Mammary epithelial cell (primary cell): ENCODE data around the gene PCDHGB5.

Experiments used
- EZH2 ChIP-seq: IDR thresholded peaks from 2 replicates; pipeline ENCODE4 v1.6.1; 2012; ENCODE audit warnings: low read length, inconsistent platforms, borderline replicate concordance
- TF ChIP-seq, protein P1 (sequence below), 2 donors: IDR thresholded peaks in 1 of 2; conservative IDR thresholded peaks in 1 of 2; 2 replicates each; pipeline ENCODE4 v1.5.1; 2011 to 2012; ENCODE audit warnings: inconsistent platforms in 2 of 2, low read length in 2 of 2, mild to moderate bottlenecking in 2 of 2, control low read depth in 1 of 2, low read depth in 1 of 2; ENCODE audit not compliant: insufficient read depth in 1 of 2; ENCODE audit errors: extremely low read depth in 1 of 2

DNA sequence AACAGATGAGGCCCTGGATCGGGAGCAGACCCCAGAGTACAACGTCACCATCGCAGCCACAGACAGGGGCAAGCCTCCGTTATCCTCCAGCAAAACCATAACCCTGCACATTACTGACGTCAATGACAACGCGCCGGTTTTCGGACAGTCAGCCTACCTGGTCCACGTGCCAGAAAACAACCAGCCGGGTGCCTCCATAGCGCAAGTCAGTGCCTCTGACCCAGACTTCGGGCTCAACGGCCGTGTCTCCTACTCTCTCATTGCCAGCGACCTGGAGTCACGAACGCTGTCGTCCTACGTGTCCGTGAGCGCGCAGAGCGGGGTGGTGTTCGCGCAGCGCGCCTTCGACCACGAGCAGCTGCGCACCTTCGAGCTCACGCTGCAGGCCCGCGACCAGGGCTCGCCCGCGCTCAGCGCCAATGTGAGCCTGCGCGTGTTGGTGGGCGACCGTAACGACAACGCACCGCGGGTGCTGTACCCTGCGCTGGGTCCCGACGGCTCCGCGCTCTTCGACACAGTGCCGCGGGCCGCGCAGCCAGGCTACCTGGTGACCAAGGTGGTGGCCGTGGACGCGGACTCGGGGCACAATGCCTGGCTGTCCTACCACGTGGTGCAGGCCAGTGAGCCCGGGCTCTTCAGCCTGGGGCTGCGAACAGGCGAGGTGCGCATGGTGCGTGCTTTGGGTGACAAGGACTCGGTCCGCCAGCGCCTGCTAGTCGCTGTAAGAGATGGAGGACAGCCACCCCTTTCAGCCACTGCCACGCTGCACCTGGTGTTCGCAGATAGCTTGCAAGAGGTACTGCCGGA is 21.5 kb downstream of the PCDHGB5 start:
- TF ChIP-seq, protein P1, sequence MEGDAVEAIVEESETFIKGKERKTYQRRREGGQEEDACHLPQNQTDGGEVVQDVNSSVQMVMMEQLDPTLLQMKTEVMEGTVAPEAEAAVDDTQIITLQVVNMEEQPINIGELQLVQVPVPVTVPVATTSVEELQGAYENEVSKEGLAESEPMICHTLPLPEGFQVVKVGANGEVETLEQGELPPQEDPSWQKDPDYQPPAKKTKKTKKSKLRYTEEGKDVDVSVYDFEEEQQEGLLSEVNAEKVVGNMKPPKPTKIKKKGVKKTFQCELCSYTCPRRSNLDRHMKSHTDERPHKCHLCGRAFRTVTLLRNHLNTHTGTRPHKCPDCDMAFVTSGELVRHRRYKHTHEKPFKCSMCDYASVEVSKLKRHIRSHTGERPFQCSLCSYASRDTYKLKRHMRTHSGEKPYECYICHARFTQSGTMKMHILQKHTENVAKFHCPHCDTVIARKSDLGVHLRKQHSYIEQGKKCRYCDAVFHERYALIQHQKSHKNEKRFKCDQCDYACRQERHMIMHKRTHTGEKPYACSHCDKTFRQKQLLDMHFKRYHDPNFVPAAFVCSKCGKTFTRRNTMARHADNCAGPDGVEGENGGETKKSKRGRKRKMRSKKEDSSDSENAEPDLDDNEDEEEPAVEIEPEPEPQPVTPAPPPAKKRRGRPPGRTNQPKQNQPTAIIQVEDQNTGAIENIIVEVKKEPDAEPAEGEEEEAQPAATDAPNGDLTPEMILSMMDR (conservative IDR thresholded peaks at IDR 0.05 in 1 of 2, IDR thresholded peaks at IDR 0.05 in 1 of 2; ENCODE audit: extremely low read depth in 1 of 2, insufficient read depth in 1 of 2, low read depth in 1 of 2, low read length in 2 of 2), result no peak
- no peak for TF ChIP-seq EZH2
